IPS DF 6.9 (cell line): ENCODE results near the gene ZC3H12C.

Experiments used
- DNase-seq: peaks from one replicate; pipeline ENCODE4 v3.0.0-alpha.2; 2013; ENCODE audit warnings: low read depth, low spot score
- H3K27ac ChIP-seq: one replicate; pipeline ENCODE4 v1.5.1; 2013; ENCODE audit warnings: low read length, control low read depth
- H3K27me3 ChIP-seq: 2 replicates; pipeline ENCODE4 v1.6.1; 2013; ENCODE audit warnings: mild to moderate bottlenecking, low read length; ENCODE audit not compliant: control insufficient read depth, insufficient read depth
- H3K36me3 ChIP-seq: 2 replicates; pipeline ENCODE4 v1.6.1; 2013; ENCODE audit warnings: low read length; ENCODE audit not compliant: control insufficient read depth, insufficient read depth
- H3K4me1 ChIP-seq: 2 replicates; pipeline ENCODE4 v1.6.1; 2013; ENCODE audit warnings: low read length; ENCODE audit not compliant: control insufficient read depth, insufficient read depth
- H3K4me3 ChIP-seq: 2 replicates; pipeline ENCODE4 v1.5.1; 2013; ENCODE audit warnings: mild to moderate bottlenecking, low read length
- H3K9me3 ChIP-seq: 2 replicates; pipeline ENCODE4 v1.6.1; 2013; ENCODE audit warnings: low read length, inconsistent platforms; ENCODE audit not compliant: control insufficient read depth, insufficient read depth
- WGBS: extraction: QIAGEN DNeasy Blood & Tissue Kit; methylation state at CpG from one replicate; pipeline ENCODE4 v1.1.7; 2013; ENCODE audit warnings: mixed read lengths, missing lambda C conversion rate; ENCODE audit not compliant: insufficient read length, insufficient coverage; 5-methylcytosine and 5-hydroxymethylcytosine counted together

The ZC3H12C gene

GRCh38 chr11:110092515-110093406 is at the start of gene ZC3H12C:
Gene ZC3H12C, plus strand, starts transcription at chr11:110093392. Its CDS starts 20 bp downstream, at chr11:110093412.
- peak within 1 kb of the TSS; percentile 94 for H3K4me3 ChIP-seq
- no peaks in the 10 kb centered on the region for H3K36me3 ChIP-seq
- no peaks in the 10 kb centered on the region; the same call in 1 of the 2 replicates for H3K4me1 ChIP-seq
- H3K9me3 ChIP-seq: no peaks in the 10 kb centered on the region; the same call in 1 of the 2 replicates
- H3K27ac ChIP-seq: no peak within 1 kb of the TSS
- H3K27me3 ChIP-seq: peaks cover 3% of the 10 kb centered on the region; the same call in 1 of the 2 replicates
- no CpG with 5 or more reads among the region's 110 CpGs for WGBS
- DNase-seq: no peak

- no peak overlapping the region for H3K27ac ChIP-seq
- no peaks in the 10 kb centered on the region for H3K36me3 ChIP-seq
- H3K4me3 ChIP-seq: no peak overlapping the region
- no peaks in the 10 kb centered on the region for H3K4me1 ChIP-seq
- H3K9me3 ChIP-seq: no peaks in the 10 kb centered on the region
- no peak for DNase-seq
- no peaks in the 10 kb centered on the region for H3K27me3 ChIP-seq
- WGBS: no CpG with 5 or more reads among the region's 9 CpGs
Measured at GRCh38 chr11:110044226-110044968, 48.8 kb upstream of the ZC3H12C start.

- H3K4me3 ChIP-seq: no peak overlapping the region
- no CpG with 5 or more reads among the region's 2 CpGs for WGBS
- no peak for DNase-seq
Measured at GRCh38 chr11:110046775-110047380, 46.3 kb upstream of the ZC3H12C start.

GRCh38 chr11:110049501-110050200 is 43.5 kb upstream of the ZC3H12C start:
- no peak for DNase-seq
- no peaks in the 10 kb centered on the region for H3K4me1 ChIP-seq
- no peaks in the 10 kb centered on the region for H3K27me3 ChIP-seq
- H3K36me3 ChIP-seq: no peaks in the 10 kb centered on the region
- no peak overlapping the region for H3K27ac ChIP-seq
- WGBS: no CpG with 5 or more reads among the region's 33 CpGs
- H3K9me3 ChIP-seq: no peaks in the 10 kb centered on the region; the same call in 1 of the 2 replicates
- no peak overlapping the region for H3K4me3 ChIP-seq

More at GRCh38 chr11:110046775-110047380, 46.3 kb upstream of the ZC3H12C start:
- no peaks in the 10 kb centered on the region for H3K4me1 ChIP-seq
- no peaks in the 10 kb centered on the region for H3K27me3 ChIP-seq
- H3K27ac ChIP-seq: no peak overlapping the region
- H3K36me3 ChIP-seq: no peaks in the 10 kb centered on the region
- H3K9me3 ChIP-seq: no peaks in the 10 kb centered on the region

- no CpG with 5 or more reads among the region's 8 CpGs for WGBS
- Histone ChIP-seq H3K9me3 (no peaks in the 10 kb centered on the region; the same call in 1 of the 2 replicates), H3K4me3 (no peak overlapping the region), H3K4me1 (no peaks in the 10 kb centered on the region), H3K36me3 (no peaks in the 10 kb centered on the region), H3K27ac (no peak overlapping the region), H3K27me3 (no peaks in the 10 kb centered on the region)
- no peak for DNase-seq
Measured at GRCh38 chr11:110050201-110050506, 43.0 kb upstream of the ZC3H12C start.

- H3K9me3 ChIP-seq: no peaks in the 10 kb centered on the region; the same call in 1 of the 2 replicates
- no peak for DNase-seq
- WGBS: no CpG with 5 or more reads among the region's 11 CpGs
- no peaks in the 10 kb centered on the region for H3K4me1 ChIP-seq
- H3K36me3 ChIP-seq: no peaks in the 10 kb centered on the region
- H3K4me3 ChIP-seq: no peak overlapping the region
- no peaks in the 10 kb centered on the region for H3K27me3 ChIP-seq
- no peak overlapping the region for H3K27ac ChIP-seq
Measured at GRCh38 chr11:110053848-110054414, 39.3 kb upstream of the ZC3H12C start.

GRCh38 chr11:110056956-110057355 is 36.2 kb upstream of the ZC3H12C start:
- H3K4me1 ChIP-seq: no peaks in the 10 kb centered on the region
- H3K27me3 ChIP-seq: no peaks in the 10 kb centered on the region
- no peak for DNase-seq
- H3K27ac ChIP-seq: no peak overlapping the region
- no peak overlapping the region for H3K4me3 ChIP-seq
- H3K36me3 ChIP-seq: no peaks in the 10 kb centered on the region
- H3K9me3 ChIP-seq: no peaks in the 10 kb centered on the region; the same call in 1 of the 2 replicates
- no CpG with 5 or more reads among the region's 2 CpGs for WGBS

- Histone ChIP-seq H3K4me1 (no peaks in the 10 kb centered on the region), H3K36me3 (no peaks in the 10 kb centered on the region), H3K9me3 (no peaks in the 10 kb centered on the region), H3K27ac (no peak overlapping the region), H3K27me3 (no peaks in the 10 kb centered on the region), H3K4me3 (no peak overlapping the region)
- no CpG with 5 or more reads among the region's 2 CpGs for WGBS
- DNase-seq: no peak
Measured at GRCh38 chr11:110059706-110060463, 33.3 kb upstream of the ZC3H12C start.

GRCh38 chr11:110061296-110061695 is 31.9 kb upstream of the ZC3H12C start:
- DNase-seq: no peak
- Histone ChIP-seq H3K27me3 (no peaks in the 10 kb centered on the region), H3K4me3 (no peak overlapping the region), H3K9me3 (no peaks in the 10 kb centered on the region), H3K27ac (no peak overlapping the region), H3K36me3 (no peaks in the 10 kb centered on the region), H3K4me1 (no peaks in the 10 kb centered on the region)
- no CpG with 5 or more reads among the region's 1 CpG for WGBS
